ENCODE measurements around the gene LRRC8D. TPM values are rescaled to one million over a fixed set of nuclear protein-coding genes. Genes with fewer than 3 reads are reported as not detected.

LRRC8D gene
- total RNA-seq, 1 experiment from 2014 or later, result 19.6 TPM

- Histone ChIP-seq H4K20me1 (ENCODE audit: low read length) (no peaks in the 10 kb centered on the region), H3K9me2 (replicated peaks; ENCODE audit: low read length) (no peaks in the 10 kb centered on the region), H3K9ac (ENCODE audit: low read length) (no peak overlapping the region), H3K36me3 (ENCODE audit: low read depth, low read length) (no peaks in the 10 kb centered on the region), H3K4me1 (ENCODE audit: insufficient read depth, low read length) (peaks cover 3% of the 10 kb centered on the region; the same call in 1 of the 2 replicates), H3K79me2 (ENCODE audit: low read length) (peaks cover 9% of the 10 kb centered on the region; the same call in 1 of the 2 replicates), H2AFZ (ENCODE audit: low read length) (no peak overlapping the region), H3K9me3 (ENCODE audit: low read length) (no peaks in the 10 kb centered on the region), H3K27ac (ENCODE audit: low read length) (no peak overlapping the region), H3K27me3 (ENCODE audit: low read length) (no peaks in the 10 kb centered on the region), H3F3A (ENCODE audit: low read length, unreplicated experiment) (no peaks in the 10 kb centered on the region), H3K4me3 (ENCODE audit: low read length) (no peak overlapping the region), H3K4me2 (ENCODE audit: low read length) (no peak overlapping the region)
- ATAC-seq (no peak), DNase-seq (no peak)
- intact Hi-C loops (cut with micrococcal nuclease), result no loop called here
- TF ChIP-seq EZH2phosphoT487 (IDR thresholded peaks at IDR 0.05; ENCODE audit: borderline replicate concordance, low read length) (no peak), CTCF (conservative IDR thresholded peaks at IDR 0.05; ENCODE audit: low read depth, low read length) (no peak), EZH2 (IDR thresholded peaks at IDR 0.05; ENCODE audit: low read length, unreplicated experiment) (no peak)
- ChIA-PET POLR2A (ENCODE audit: unreplicated experiment) (no interaction called here), CTCF (no interaction called here)
- BruUV-seq (replicated peaks), result no TSS peak
Observed at GRCh38 chr1:89831462-89832120, 10.8 kb downstream of the LRRC8D start.

GRCh38 chr1:89832496-89833127 is 11.8 kb downstream of the LRRC8D start:
- Histone ChIP-seq H3K9me3 (ENCODE audit: low read length) (no peaks in the 10 kb centered on the region), H4K20me1 (ENCODE audit: low read length) (no peaks in the 10 kb centered on the region), H3K9me2 (replicated peaks; ENCODE audit: low read length) (no peaks in the 10 kb centered on the region), H3K4me1 (ENCODE audit: insufficient read depth, low read length) (no peaks in the 10 kb centered on the region), H3K9ac (ENCODE audit: low read length) (no peak overlapping the region), H2AFZ (ENCODE audit: low read length) (no peak overlapping the region), H3K4me2 (ENCODE audit: low read length) (no peak overlapping the region), H3F3A (ENCODE audit: low read length, unreplicated experiment) (no peaks in the 10 kb centered on the region), H3K79me2 (ENCODE audit: low read length) (peaks cover 5% of the 10 kb centered on the region; the same call in 1 of the 2 replicates), H3K27ac (ENCODE audit: low read length) (no peak overlapping the region), H3K27me3 (ENCODE audit: low read length) (no peaks in the 10 kb centered on the region), H3K4me3 (ENCODE audit: low read length) (no peak overlapping the region), H3K36me3 (ENCODE audit: low read depth, low read length) (no peaks in the 10 kb centered on the region)
- CTCF ChIA-PET, result no interaction called here
- TF ChIP-seq CTCF (conservative IDR thresholded peaks at IDR 0.05; ENCODE audit: low read depth, low read length), result no peak
- no peak for TF ChIP-seq EZH2 (IDR thresholded peaks at IDR 0.05; ENCODE audit: low read length, unreplicated experiment)
- no peak for TF ChIP-seq EZH2phosphoT487 (IDR thresholded peaks at IDR 0.05; ENCODE audit: borderline replicate concordance, low read length)
- intact Hi-C loops (cut with micrococcal nuclease), result no loop called here
- POLR2A ChIA-PET (ENCODE audit: unreplicated experiment), result no interaction called here
- DNase-seq (no peak), ATAC-seq (no peak)
- BruUV-seq (replicated peaks), result no TSS peak
